GM23338 (cell line): ENCODE data around the gene CELSR1.
A peak's percentile ranks its signal among the peaks of the same experiment; 100 is the strongest.

ENCODE experiments used
- CTCF ChIP-seq, 2 experiments: fragments of 200-600 bp in 1 of 2; sonication (generic) in 1 of 2; conservative IDR thresholded peaks; 2 replicates each; pipeline versions ENCODE4 v1.5.1 to v1.6.1; 2016 to 2017; ENCODE audit warnings: antibody characterized with exemption in 2 of 2, low read depth in 2 of 2, mild to moderate bottlenecking in 2 of 2, moderate library complexity in 1 of 2
- ETS1 ChIP-seq: IDR thresholded peaks from 2 replicates; pipeline ENCODE4 v1.6.1; 2016; ENCODE audit warnings: antibody characterized with exemption
- EZH2 ChIP-seq: fragments of 200-600 bp; sonication (generic); IDR thresholded peaks from one replicate; pipeline ENCODE4 v1.8.0; 2017; ENCODE audit warnings: antibody characterized with exemption, mild to moderate bottlenecking, low read depth; ENCODE audit not compliant: unreplicated experiment
- POLR2AphosphoS5 ChIP-seq: IDR thresholded peaks from 2 replicates; pipeline ENCODE4 v1.6.1; 2016; ENCODE audit warnings: antibody characterized with exemption, low read depth
- REST ChIP-seq: IDR thresholded peaks from one replicate; pipeline ENCODE4 v1.6.1; 2018; ENCODE audit warnings: antibody characterized with exemption; ENCODE audit not compliant: unreplicated experiment

- TF ChIP-seq CTCF (conservative IDR thresholded peaks at IDR 0.05; ENCODE audit: low read depth in 2 of 2) (no peak), EZH2 (no peak), REST (peak; percentile 22), ETS1 (peak; percentile 76), POLR2AphosphoS5 (peak; percentile 76)
These were observed 202.0 kb downstream of the CELSR1 start, which contains the start of gene TRMU for GRCh38 chr22:46335201-46336118.
